RCC 7860 (cell line): ENCODE data around the gene ACACB.

ENCODE experiments used
- DNase-seq: peaks from one replicate; pipeline ENCODE4 v3.0.0-alpha.2; 2015; ENCODE audit warnings: low spot score
- FAIRE-seq: peaks from 2 replicates; lab custom pipeline; 2012; peaks lifted over from hg19 to GRCh38; lab: Jason Lieb, UNC

ACACB gene

GRCh38 chr12:109292342-109292711, 175.9 kb downstream of the ACACB start:
- no peak for DNase-seq
- FAIRE-seq, result no peak

DNA sequence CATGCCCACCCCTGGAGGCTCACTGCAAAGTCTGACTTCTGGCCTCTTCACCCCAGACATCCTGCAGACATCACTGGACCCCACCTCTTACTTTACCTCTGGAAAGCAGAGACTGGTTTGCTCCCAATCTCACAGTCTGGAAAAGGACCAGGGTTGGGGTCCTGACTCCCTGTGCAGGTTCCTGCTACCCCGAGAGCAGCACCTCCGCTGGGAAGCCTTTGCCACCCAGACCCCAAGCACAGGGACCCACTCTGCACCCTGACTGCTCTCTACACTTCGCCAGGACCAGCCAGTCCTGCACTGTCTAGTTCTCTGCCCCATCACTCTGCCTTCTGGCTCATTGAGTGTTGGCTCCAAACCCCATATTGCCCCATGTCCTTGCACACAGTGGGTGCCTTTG, 176.7 kb downstream of the ACACB start:
- DNase-seq (no peak), FAIRE-seq (no peak)

DNA sequence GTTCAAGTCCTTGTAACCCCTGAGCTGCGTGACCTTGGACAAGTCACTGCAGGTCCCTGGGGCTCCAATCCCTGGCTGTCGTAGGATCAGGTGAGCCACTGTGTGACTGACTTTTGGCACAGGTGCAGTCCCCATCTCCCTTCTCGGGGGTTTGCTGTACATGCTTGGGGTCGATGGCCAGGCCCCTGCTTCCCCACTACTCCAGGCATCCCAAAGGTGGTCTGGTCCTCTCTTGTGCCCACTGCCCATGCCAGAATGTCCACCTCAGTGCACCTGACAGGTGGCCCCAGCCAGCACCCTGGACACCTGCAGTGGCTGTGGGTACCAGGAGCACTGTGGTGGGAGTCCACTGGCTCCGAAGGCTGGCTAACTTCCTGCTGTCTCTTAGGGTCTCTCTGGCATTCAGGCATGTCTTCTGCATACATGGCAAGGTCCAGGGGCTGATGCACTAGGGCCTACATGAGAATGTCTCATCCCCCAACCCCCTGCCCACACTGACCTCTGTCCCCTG, 178.0 kb downstream of the ACACB start:
- FAIRE-seq (no peak), DNase-seq (no peak)

- no peak for DNase-seq
- FAIRE-seq, result no peak
Measured at GRCh38 chr12:109295764-109296425, 179.5 kb downstream of the ACACB start.

GRCh38 chr12:109296431-109296830, 180.0 kb downstream of the ACACB start:
- FAIRE-seq (no peak), DNase-seq (no peak)

DNA sequence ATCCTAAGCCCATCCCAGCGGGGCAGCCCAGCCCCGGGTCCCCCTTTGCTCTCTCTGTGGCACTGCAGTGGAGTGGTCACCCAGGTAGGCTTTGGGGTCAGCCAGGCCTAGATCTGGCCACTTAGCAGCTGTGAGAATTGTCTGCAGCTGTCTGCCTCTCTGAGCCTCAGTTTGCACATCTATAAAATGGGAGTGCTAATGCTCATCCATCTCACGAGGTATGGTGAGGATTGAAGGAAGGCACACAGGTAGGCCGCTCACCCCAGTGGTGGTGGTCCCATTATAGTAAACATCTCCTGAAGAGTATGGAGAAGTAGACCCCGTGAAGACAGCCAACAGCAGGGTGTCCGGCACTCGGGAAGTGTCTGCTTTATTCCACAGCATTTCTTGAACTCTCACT, 183.5 kb downstream of the ACACB start:
- DNase-seq, result no peak
- no peak for FAIRE-seq

DNA sequence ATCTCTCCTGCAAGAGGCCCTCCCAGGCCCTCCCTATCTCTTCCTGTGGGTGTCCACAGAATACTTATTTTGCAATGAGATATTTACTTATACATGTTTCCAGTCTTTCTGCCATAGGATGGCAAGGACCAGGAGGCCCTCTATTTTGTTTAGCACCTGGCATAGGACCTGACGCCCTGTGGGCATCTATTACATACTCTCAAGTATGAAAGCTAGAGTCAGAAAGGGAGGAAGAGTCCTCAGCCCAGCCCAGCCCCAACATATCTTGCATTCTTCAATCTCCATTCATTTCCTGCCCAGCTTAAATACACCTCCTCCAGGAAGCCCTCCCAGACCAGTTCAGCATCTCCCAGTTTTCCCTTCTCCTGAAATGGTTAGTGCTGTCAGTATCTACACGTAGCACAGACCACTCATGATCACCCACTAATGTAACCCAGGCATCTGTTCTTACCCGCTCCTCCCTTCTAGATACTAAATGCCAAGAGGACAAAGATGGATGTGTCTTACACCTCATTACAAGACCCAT, 185.3 kb downstream of the ACACB start:
- no peak for FAIRE-seq
- DNase-seq, result no peak

- no peak for DNase-seq
- no peak for FAIRE-seq
Measured at GRCh38 chr12:109302358-109302757, 186.0 kb downstream of the ACACB start.

- DNase-seq, result no peak
- FAIRE-seq, result no peak
Measured at GRCh38 chr12:109302770-109303169, 186.4 kb downstream of the ACACB start.

- no peak for FAIRE-seq
- DNase-seq, result no peak
Measured at GRCh38 chr12:109304485-109304884, 188.1 kb downstream of the ACACB start.

GRCh38 chr12:109305547-109305946, 189.2 kb downstream of the ACACB start:
- DNase-seq, result no peak
- FAIRE-seq, result no peak

DNA sequence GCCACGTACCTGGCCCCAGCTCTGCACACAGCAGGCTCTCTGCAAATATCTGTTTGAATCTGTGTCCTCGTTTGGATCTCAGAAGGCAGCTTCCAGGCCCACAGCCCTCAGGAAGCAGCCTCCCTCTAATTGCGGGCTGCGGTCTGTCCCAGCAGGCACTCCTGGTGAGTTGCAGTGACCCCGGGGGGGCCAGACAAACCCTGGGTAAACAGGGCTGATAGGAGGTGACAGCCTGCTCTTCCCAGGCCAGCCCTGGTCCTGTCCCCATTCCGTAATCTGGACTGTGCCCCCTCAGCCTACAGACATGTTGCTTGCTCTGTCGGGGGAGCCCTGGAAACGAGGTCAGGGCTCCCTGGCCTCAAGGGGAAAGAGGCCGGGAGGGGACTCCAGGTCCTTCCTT, 190.7 kb downstream of the ACACB start:
- DNase-seq (no peak), FAIRE-seq (no peak)

DNA sequence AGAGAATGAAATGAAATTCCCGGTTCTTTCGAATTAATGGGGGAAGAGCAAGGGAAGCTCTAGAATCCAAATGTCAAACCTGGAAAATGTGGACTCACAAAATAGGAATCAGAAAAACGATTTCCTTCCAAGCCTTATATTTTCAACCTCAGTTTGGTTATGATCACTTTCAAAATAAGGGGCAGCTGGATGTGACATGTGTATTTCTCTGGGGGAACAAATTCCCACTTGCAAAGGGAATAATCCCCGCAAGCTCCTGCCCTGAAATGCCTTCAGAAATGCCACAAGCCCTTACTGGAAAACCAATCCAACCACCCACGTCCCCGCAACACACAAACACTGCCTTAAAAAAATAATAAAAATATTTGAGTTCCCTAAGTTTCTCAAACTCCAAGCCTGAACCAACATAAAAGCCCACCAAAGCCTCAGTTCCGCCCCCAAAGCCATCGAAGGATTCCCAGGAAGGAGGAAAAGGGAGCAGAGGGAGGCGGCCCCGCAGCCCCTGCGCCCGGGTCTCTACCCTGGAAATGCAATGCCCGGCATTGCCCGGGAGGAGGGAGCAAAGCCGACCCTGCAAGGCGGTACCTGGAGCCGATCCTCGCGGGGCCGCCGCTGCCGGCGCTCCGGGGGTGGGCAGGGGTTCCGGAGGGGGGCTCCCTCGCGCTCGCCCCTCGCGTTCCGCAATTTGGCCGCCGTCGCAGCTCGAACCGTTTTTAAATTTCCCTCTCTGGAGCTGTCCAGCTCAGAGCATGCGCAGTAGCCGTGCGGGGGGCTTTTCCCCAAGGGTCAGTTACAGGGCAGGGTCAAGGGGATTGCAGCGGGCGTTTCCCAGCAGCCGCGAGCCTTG, 192.4 kb downstream of the ACACB start, which contains the start of gene FOXN4:
Gene FOXN4 (minus strand): TSS at position 751 of the 847 bp plus-strand sequence. CDS start 963 bp downstream, outside the sequence.
- FAIRE-seq, result no peak
- DNase-seq, result no peak

- FAIRE-seq (no peak), DNase-seq (no peak)
Measured at GRCh38 chr12:109309381-109310246, 193.2 kb downstream of the ACACB start.

GRCh38 chr12:109310247-109311125, 194.1 kb downstream of the ACACB start:
- FAIRE-seq, result no peak
- DNase-seq, result no peak
